ENCODE results near the gene RAB18.

RAB18 gene

GRCh38 chr10:27542812-27543211, 38.7 kb downstream of the RAB18 start:
- no peaks in the 10 kb centered on the region for H3F3A ChIP-seq (ENCODE audit: insufficient read depth)
- H3K4me2 ChIP-seq (ENCODE audit: low read depth, low read length, poor library complexity, severe bottlenecking), result no peak overlapping the region
- H3K4me3 ChIP-seq (ENCODE audit: insufficient read depth, low read length, poor library complexity, severe bottlenecking), result no peak overlapping the region
- H3K9ac ChIP-seq (ENCODE audit: low read length), result no peak overlapping the region
- H3K27me3 ChIP-seq (ENCODE audit: low read length), result no peaks in the 10 kb centered on the region
- H3K9me2 ChIP-seq (replicated peaks; ENCODE audit: insufficient read depth, low read length), result no peaks in the 10 kb centered on the region
- H3K36me3 ChIP-seq (ENCODE audit: low read length), result peaks cover 5% of the 10 kb centered on the region; the same call in 1 of the 2 replicates
- H3K79me2 ChIP-seq (ENCODE audit: insufficient read depth, low read length), result no peaks in the 10 kb centered on the region
- no peak overlapping the region for H2AFZ ChIP-seq (ENCODE audit: low read depth, low read length, severe bottlenecking)
- peaks cover 3% of the 10 kb centered on the region; the same call in 1 of the 2 replicates for H4K20me1 ChIP-seq (ENCODE audit: low read depth, low read length)
- TF ChIP-seq CTCF (IDR thresholded peaks at IDR 0.05; ENCODE audit: insufficient read depth, low read length, poor library complexity, severe bottlenecking) (no peak), EZH2phosphoT487 (conservative IDR thresholded peaks at IDR 0.05; ENCODE audit: low read length) (no peak)
- no peak overlapping the region for H3K27ac ChIP-seq (ENCODE audit: low read depth, low read length)
- no peaks in the 10 kb centered on the region for H3K9me3 ChIP-seq (ENCODE audit: insufficient read depth, low read length)

- Histone ChIP-seq H3K9me3 (ENCODE audit: insufficient read depth, low read length) (no peaks in the 10 kb centered on the region), H3F3A (ENCODE audit: insufficient read depth) (no peaks in the 10 kb centered on the region), H3K36me3 (ENCODE audit: low read length) (no peaks in the 10 kb centered on the region), H3K9ac (ENCODE audit: low read length) (no peak overlapping the region), H3K4me3 (ENCODE audit: insufficient read depth, low read length, poor library complexity, severe bottlenecking) (no peak overlapping the region), H3K27ac (ENCODE audit: low read depth, low read length) (no peak overlapping the region), H4K20me1 (ENCODE audit: low read depth, low read length) (no peaks in the 10 kb centered on the region), H3K79me2 (ENCODE audit: insufficient read depth, low read length) (no peaks in the 10 kb centered on the region), H3K4me2 (ENCODE audit: low read depth, low read length, poor library complexity, severe bottlenecking) (no peak overlapping the region), H3K9me2 (replicated peaks; ENCODE audit: insufficient read depth, low read length) (no peaks in the 10 kb centered on the region), H2AFZ (ENCODE audit: low read depth, low read length, severe bottlenecking) (no peak overlapping the region), H3K27me3 (ENCODE audit: low read length) (no peaks in the 10 kb centered on the region)
- TF ChIP-seq CTCF (IDR thresholded peaks at IDR 0.05; ENCODE audit: insufficient read depth, low read length, poor library complexity, severe bottlenecking), result no peak
- no peak for TF ChIP-seq EZH2phosphoT487 (conservative IDR thresholded peaks at IDR 0.05; ENCODE audit: low read length)
Observed at GRCh38 chr10:27547047-27547446, 42.9 kb downstream of the RAB18 start.

- H3K27me3 ChIP-seq (ENCODE audit: low read length), result no peaks in the 10 kb centered on the region
- no peak overlapping the region for H3K27ac ChIP-seq (ENCODE audit: low read depth, low read length)
- H2AFZ ChIP-seq (ENCODE audit: low read depth, low read length, severe bottlenecking), result no peak overlapping the region
- H3K36me3 ChIP-seq (ENCODE audit: low read length), result no peaks in the 10 kb centered on the region
- no peak overlapping the region for H3K4me2 ChIP-seq (ENCODE audit: low read depth, low read length, poor library complexity, severe bottlenecking)
- no peaks in the 10 kb centered on the region for H3K9me2 ChIP-seq (replicated peaks; ENCODE audit: insufficient read depth, low read length)
- H4K20me1 ChIP-seq (ENCODE audit: low read depth, low read length), result no peaks in the 10 kb centered on the region
- H3F3A ChIP-seq (ENCODE audit: insufficient read depth), result no peaks in the 10 kb centered on the region
- no peak overlapping the region for H3K4me3 ChIP-seq (ENCODE audit: insufficient read depth, low read length, poor library complexity, severe bottlenecking)
- H3K9me3 ChIP-seq (ENCODE audit: insufficient read depth, low read length), result no peaks in the 10 kb centered on the region
- no peak for TF ChIP-seq CTCF (IDR thresholded peaks at IDR 0.05; ENCODE audit: insufficient read depth, low read length, poor library complexity, severe bottlenecking)
- no peak for TF ChIP-seq EZH2phosphoT487 (conservative IDR thresholded peaks at IDR 0.05; ENCODE audit: low read length)
- H3K9ac ChIP-seq (ENCODE audit: low read length), result no peak overlapping the region
- H3K79me2 ChIP-seq (ENCODE audit: insufficient read depth, low read length), result no peaks in the 10 kb centered on the region
Observed at GRCh38 chr10:27547482-27547881, 43.4 kb downstream of the RAB18 start.
